Spinal cord (tissue), 10 donors: ENCODE results near the gene ABI1. TPM values are rescaled to one million over a fixed set of nuclear protein-coding genes. Genes with fewer than 3 reads are reported as not detected.
A peak's percentile ranks its signal among the peaks of the same experiment; 100 is the strongest.
"Not testable (repeated sequence)": the region's sequence is repeated elsewhere in the genome, so short reads cannot be mapped to it uniquely, and the experiment has no call there.

Experiments used
- DNase-seq, 6 donors: peaks; one replicate each; pipeline versions ENCODE4 v3.0.0 to v3.0.0-alpha.2; 2013 to 2015; ENCODE audit warnings: low spot score in 6 of 6, low read depth in 4 of 6
- H3K27ac ChIP-seq: one replicate; pipeline ENCODE4 v1.5.1; 2013; ENCODE audit warnings: low read depth, low read length, control low read depth
- H3K27me3 ChIP-seq: one replicate; pipeline ENCODE4 v1.6.1; 2013; ENCODE audit warnings: low read length; ENCODE audit not compliant: control insufficient read depth, insufficient read depth
- H3K36me3 ChIP-seq: one replicate; pipeline ENCODE4 v1.6.1; 2013; ENCODE audit warnings: low read length; ENCODE audit not compliant: control insufficient read depth, insufficient read depth
- H3K4me1 ChIP-seq: one replicate; pipeline ENCODE4 v1.6.1; 2013; ENCODE audit warnings: low read length; ENCODE audit not compliant: control insufficient read depth, insufficient read depth
- H3K4me3 ChIP-seq: one replicate; pipeline ENCODE4 v1.5.1; 2013; ENCODE audit warnings: low read depth, low read length, control low read depth
- H3K9me3 ChIP-seq: one replicate; pipeline ENCODE4 v1.6.1; 2013; ENCODE audit warnings: low read length; ENCODE audit not compliant: control insufficient read depth, insufficient read depth
- WGBS: methylation state at CpG from one replicate; pipeline ENCODE4 v1.1.5; 2013; ENCODE audit warnings: missing lambda C conversion rate; ENCODE audit not compliant: insufficient coverage; 5-methylcytosine and 5-hydroxymethylcytosine counted together
- polyA plus RNA-seq, 2 donors: library from polyadenylated mRNA; unstranded; fragments of 120-200 nt; gene quantifications; one replicate each; pipeline ENCODE4 v1.2.1, GENCODE V29; 2013; ENCODE audit not compliant: insufficient read length in 2 of 2
- total RNA-seq, 2 donors: library from RNA; depleted of rRNA in 1 of 2; stranded (reverse); fragments of 120-200 nt in 1 of 2; fragments of >200 nt in 1 of 2; gene quantifications; one replicate each; pipeline versions ENCODE4 v1.2.3 to v1.2.4, GENCODE V29; 2013 to 2014
- donor health status: healthy.

Gene ABI1
- total and polyA plus RNA-seq, 4 donors: 60.3 to 87.0 (median 76.2) TPM

DNA sequence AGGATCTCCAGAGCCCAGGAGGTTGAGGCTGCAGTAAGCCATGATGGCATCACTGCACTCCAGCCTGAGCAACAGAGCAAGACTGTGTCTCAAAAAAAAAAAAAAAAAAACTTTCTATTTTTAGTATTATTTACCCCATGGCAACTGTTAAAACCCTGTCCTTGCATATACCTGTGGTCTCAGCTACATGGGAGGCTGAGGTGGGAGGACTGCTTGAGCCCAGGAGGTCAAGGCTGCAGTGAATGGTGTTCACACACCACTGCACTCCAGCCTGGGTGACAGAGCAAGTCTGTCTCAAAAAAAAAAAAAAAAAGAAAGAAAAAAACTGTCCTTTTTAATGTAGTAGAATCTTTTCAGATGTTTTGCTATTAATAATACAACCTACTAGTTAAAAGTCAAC is 3.2 kb downstream of the ABI1 start:
- H3K36me3 ChIP-seq, H3K27me3 ChIP-seq, DNase-seq, H3K27ac ChIP-seq, H3K4me3 ChIP-seq, H3K9me3 ChIP-seq, H3K4me1 ChIP-seq: not testable (repeated sequence)

DNA sequence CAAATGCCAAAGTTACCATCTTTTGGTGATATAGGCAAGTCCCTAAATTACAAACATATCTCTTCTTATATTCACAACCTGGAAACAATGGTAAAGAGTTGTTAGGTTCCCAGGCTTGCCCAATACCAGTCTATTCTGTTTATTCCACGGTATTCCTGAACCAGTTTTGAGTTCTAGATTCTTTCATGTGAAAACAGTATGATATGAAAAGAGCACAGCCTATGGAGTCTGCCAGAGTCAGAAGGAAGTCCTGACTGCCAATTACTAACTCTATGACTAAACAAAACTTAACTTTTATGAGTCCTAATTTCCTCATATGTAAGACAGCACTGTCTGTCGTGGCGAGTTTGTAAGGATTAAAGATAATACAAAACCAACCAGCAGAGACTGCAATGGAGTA is 5.6 kb downstream of the ABI1 start:
- DNase-seq: no peak
- Histone ChIP-seq H3K9me3 (no peaks in the 10 kb centered on the region), H3K36me3 (no peaks in the 10 kb centered on the region), H3K27me3 (no peaks in the 10 kb centered on the region), H3K27ac (no peak overlapping the region), H3K4me3 (no peak overlapping the region), H3K4me1 (peaks cover 8% of the 10 kb centered on the region)
- WGBS: no CpG with 5 or more reads among the region's 3 CpGs

GRCh38 chr10:26854524-26854923 is 6.2 kb downstream of the ABI1 start:
- H3K9me3 ChIP-seq: no peaks in the 10 kb centered on the region
- no peaks in the 10 kb centered on the region for H3K36me3 ChIP-seq
- H3K27me3 ChIP-seq: no peaks in the 10 kb centered on the region
- 83% methylated on average over 1 of the region's 1 CpG for WGBS
- H3K4me3 ChIP-seq: no peak overlapping the region
- no peak overlapping the region for H3K27ac ChIP-seq
- peaks cover 8% of the 10 kb centered on the region for H3K4me1 ChIP-seq
- no peak for DNase-seq

- Histone ChIP-seq H3K27me3 (no peaks in the 10 kb centered on the region), H3K27ac (no peak overlapping the region), H3K4me1 (no peaks in the 10 kb centered on the region), H3K4me3 (no peak overlapping the region), H3K36me3 (no peaks in the 10 kb centered on the region), H3K9me3 (no peaks in the 10 kb centered on the region)
- peak in 1 of 6 donors; percentile 11 for DNase-seq
- WGBS: 100% methylated on average over 1 of the region's 5 CpGs
Measured at GRCh38 chr10:26844396-26844975, 16.3 kb downstream of the ABI1 start.

DNA sequence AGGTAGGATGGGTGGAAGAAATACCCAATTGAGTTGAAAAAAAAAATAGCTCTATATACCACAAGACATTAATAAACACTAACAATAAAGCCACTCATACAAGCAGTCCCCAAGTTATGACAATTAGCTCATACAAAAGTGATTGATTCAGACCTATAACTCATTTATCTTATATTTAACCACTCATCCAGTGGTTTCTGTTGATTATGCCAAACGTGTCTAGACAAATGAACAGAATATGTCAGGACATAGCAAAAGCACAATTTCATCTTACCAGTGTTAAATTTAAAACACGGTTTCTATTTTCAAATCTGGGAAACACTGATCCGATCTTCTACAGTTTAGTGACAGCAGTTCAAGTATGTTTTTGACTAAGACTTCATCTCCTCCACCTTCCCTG is 17.0 kb downstream of the ABI1 start:
- 93% methylated on average over 3 of the region's 3 CpGs for WGBS
- DNase-seq: no peak
- Histone ChIP-seq H3K27me3 (no peaks in the 10 kb centered on the region), H3K27ac (no peak overlapping the region), H3K36me3 (no peaks in the 10 kb centered on the region), H3K4me1 (no peaks in the 10 kb centered on the region), H3K4me3 (no peak overlapping the region), H3K9me3 (no peaks in the 10 kb centered on the region)

DNA sequence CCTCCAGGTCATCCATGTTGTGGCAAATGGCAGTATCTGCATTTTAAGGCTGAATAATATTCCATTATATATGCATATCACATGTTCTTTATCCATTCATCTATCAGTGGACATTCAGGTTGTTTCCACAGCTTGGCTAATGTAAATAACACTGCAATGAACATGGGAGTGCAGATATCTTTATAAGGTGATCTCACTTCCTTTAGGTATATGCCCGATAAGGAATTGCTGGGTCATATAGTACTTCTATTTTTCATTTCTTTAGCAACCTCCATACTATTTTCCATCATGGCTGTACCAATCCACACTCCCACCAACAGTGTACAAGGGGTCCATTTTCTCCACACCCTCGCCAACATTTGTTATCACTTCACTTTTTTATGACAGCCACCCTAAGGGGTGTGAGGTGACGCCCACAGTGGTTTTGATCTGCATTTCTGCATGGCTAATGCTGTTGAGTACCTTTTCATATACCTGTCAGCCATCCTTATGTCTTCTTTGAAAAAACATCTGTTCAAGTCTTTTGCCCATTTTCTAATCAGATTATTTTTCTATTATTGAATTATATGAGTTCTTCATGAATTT is 18.9 kb downstream of the ABI1 start:
- no peak overlapping the region for H3K27ac ChIP-seq
- DNase-seq: no peak
- no peaks in the 10 kb centered on the region for H3K4me1 ChIP-seq
- no peaks in the 10 kb centered on the region for H3K9me3 ChIP-seq
- no peak overlapping the region for H3K4me3 ChIP-seq
- no peaks in the 10 kb centered on the region for H3K27me3 ChIP-seq
- H3K36me3 ChIP-seq: no peaks in the 10 kb centered on the region
- 100% methylated on average over 1 of the region's 3 CpGs for WGBS

GRCh38 chr10:26840938-26841732 is 19.6 kb downstream of the ABI1 start:
- Histone ChIP-seq H3K9me3 (no peaks in the 10 kb centered on the region), H3K4me3 (no peak overlapping the region), H3K27ac (no peak overlapping the region), H3K27me3 (no peaks in the 10 kb centered on the region), H3K4me1 (no peaks in the 10 kb centered on the region), H3K36me3 (no peaks in the 10 kb centered on the region)
- no peak for DNase-seq

- WGBS: 27% methylated on average over 1 of the region's 3 CpGs
- peak in 5 of 6 donors; percentile 9 to 62 (median 23) for DNase-seq
- Histone ChIP-seq H3K4me3 (no peak overlapping the region), H3K4me1 (no peaks in the 10 kb centered on the region), H3K9me3 (no peaks in the 10 kb centered on the region), H3K27me3 (no peaks in the 10 kb centered on the region), H3K36me3 (no peaks in the 10 kb centered on the region), H3K27ac (no peak overlapping the region)
Measured at GRCh38 chr10:26839966-26840627, 20.7 kb downstream of the ABI1 start.

DNA sequence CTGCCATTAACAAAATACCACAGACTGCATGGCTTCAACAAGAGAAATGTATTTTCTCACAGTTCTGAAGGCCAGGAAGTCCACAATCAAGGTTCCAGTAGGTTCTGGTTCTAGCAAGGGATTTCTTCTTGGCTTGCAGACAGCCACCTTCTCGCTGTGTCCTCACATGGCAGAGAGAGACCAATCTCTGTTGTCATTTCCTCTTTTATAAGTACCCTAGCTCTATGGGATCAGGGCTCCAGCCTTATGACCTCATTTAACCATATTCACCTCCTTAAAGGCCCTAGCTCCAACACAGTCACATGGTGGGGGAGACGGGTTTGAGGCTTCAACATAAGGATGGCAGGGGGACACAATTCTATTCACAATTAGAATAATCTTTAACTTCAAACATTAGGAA is 23.6 kb downstream of the ABI1 start:
- Histone ChIP-seq H3K36me3 (no peaks in the 10 kb centered on the region), H3K27ac (no peak overlapping the region), H3K27me3 (no peaks in the 10 kb centered on the region), H3K9me3 (no peaks in the 10 kb centered on the region), H3K4me1 (no peaks in the 10 kb centered on the region), H3K4me3 (no peak overlapping the region)
- WGBS: 88% methylated on average over 1 of the region's 2 CpGs
- no peak for DNase-seq
